IPS-NIHi7 (cell line): Measurements from ENCODE around the gene SDK1.

ENCODE experiments used
- DNase-seq: peaks from one replicate; pipeline ENCODE4 v3.0.0; 2012; ENCODE audit warnings: mixed read lengths; ENCODE audit errors: extremely low spot score

Gene SDK1

GRCh38 chr7:3336042-3336665 lies 35.1 kb downstream of the SDK1 start:
- DNase-seq = no peak

- no peak for DNase-seq
Measured at GRCh38 chr7:3338161-3338560, 37.1 kb downstream of the SDK1 start.

GRCh38 chr7:3345699-3346481 lies 44.8 kb downstream of the SDK1 start:
- DNase-seq = no peak

GRCh38 chr7:3349126-3349525 lies 48.1 kb downstream of the SDK1 start:
- no peak for DNase-seq

GRCh38 chr7:3356173-3356572 lies 55.1 kb downstream of the SDK1 start:
- DNase-seq = no peak

GRCh38 chr7:3358991-3359390 lies 57.9 kb downstream of the SDK1 start:
- DNase-seq = no peak

GRCh38 chr7:3367261-3367660 lies 66.2 kb downstream of the SDK1 start:
- DNase-seq = no peak

GRCh38 chr7:3370068-3370830 lies 69.2 kb downstream of the SDK1 start:
- DNase-seq = no peak

GRCh38 chr7:3370921-3371320 lies 69.9 kb downstream of the SDK1 start:
- DNase-seq = no peak

GRCh38 chr7:3371601-3372000 lies 70.5 kb downstream of the SDK1 start:
- no peak for DNase-seq

GRCh38 chr7:3374239-3374638 lies 73.2 kb downstream of the SDK1 start:
- no peak for DNase-seq

GRCh38 chr7:3378390-3379150 lies 77.5 kb downstream of the SDK1 start:
- no peak for DNase-seq

- DNase-seq = no peak
Measured at GRCh38 chr7:3380034-3380433, 79.0 kb downstream of the SDK1 start.

- DNase-seq = no peak
Measured at GRCh38 chr7:3380886-3381685, 80.0 kb downstream of the SDK1 start.

- DNase-seq = no peak
Measured at GRCh38 chr7:3386423-3387190, 85.6 kb downstream of the SDK1 start.

GRCh38 chr7:3393862-3394261 lies 92.8 kb downstream of the SDK1 start:
- no peak for DNase-seq

GRCh38 chr7:3397324-3397723 lies 96.3 kb downstream of the SDK1 start:
- DNase-seq = no peak

- DNase-seq = peak; percentile 83
Measured at GRCh38 chr7:3399858-3400257, 98.8 kb downstream of the SDK1 start.

GRCh38 chr7:3404501-3404900 lies 103.4 kb downstream of the SDK1 start:
- no peak for DNase-seq

- DNase-seq = no peak
Measured at GRCh38 chr7:3408814-3409595, 108.0 kb downstream of the SDK1 start.
